SH-SY5Y (cell line): ENCODE measurements around the gene CPNE4.

Experiments
- GATA2 ChIP-seq: IDR thresholded peaks from 2 replicates; pipeline ENCODE4 v1.6.1; 2011; ENCODE audit warnings: mild to moderate bottlenecking, low read depth, low read length
- GATA3 ChIP-seq: IDR thresholded peaks from 2 replicates; pipeline ENCODE4 v1.6.1; 2011; ENCODE audit warnings: low read depth, mild to moderate bottlenecking, low read length, moderate library complexity

- TF ChIP-seq GATA3 (no peak), GATA2 (no peak)
Observed at GRCh38 chr3:131645638-131646037, 389.2 kb downstream of the CPNE4 start.
